Mesendoderm (in vitro differentiated cells): ENCODE data around the gene TRAF7.
"Not testable (repeated sequence)": the region's sequence is repeated elsewhere in the genome, so short reads cannot be mapped to it uniquely, and the experiment has no call there.

Experiments used
- DNase-seq: peaks from one replicate; pipeline ENCODE4 v3.0.0; 2013
- H2AK5ac ChIP-seq: 2 replicates; pipeline ENCODE4 v1.6.1; 2013; ENCODE audit warnings: low read length, inconsistent platforms
- H2BK120ac ChIP-seq: 2 replicates; pipeline ENCODE4 v1.6.1; 2013; ENCODE audit warnings: low read depth, mild to moderate bottlenecking, low read length, moderate library complexity, mixed read lengths
- H2BK15ac ChIP-seq: replicated peaks from 2 replicates; pipeline ENCODE4 v1.6.1; 2013; ENCODE audit warnings: low read depth, mild to moderate bottlenecking, moderate library complexity
- H2BK5ac ChIP-seq: 2 replicates; pipeline ENCODE4 v1.6.1; 2013; ENCODE audit warnings: low read length, inconsistent platforms
- H3K18ac ChIP-seq: 2 replicates; pipeline ENCODE4 v1.6.1; 2013; ENCODE audit warnings: mild to moderate bottlenecking, low read length, mixed read lengths
- H3K23ac ChIP-seq: one replicate; pipeline ENCODE4 v1.6.1; 2013; ENCODE audit warnings: low read length
- H3K27ac ChIP-seq: 2 replicates; pipeline ENCODE4 v1.5.1; 2013; ENCODE audit warnings: low read depth, mild to moderate bottlenecking, inconsistent platforms, low read length, moderate library complexity
- H3K27me3 ChIP-seq: 2 replicates; pipeline ENCODE4 v1.6.1; 2013; ENCODE audit warnings: low read length, control low read depth, mild to moderate bottlenecking, inconsistent platforms; ENCODE audit not compliant: insufficient read depth, poor library complexity
- H3K36me3 ChIP-seq: 2 replicates; pipeline ENCODE4 v1.6.1; 2013; ENCODE audit warnings: low read length, inconsistent platforms; ENCODE audit not compliant: control insufficient read depth, insufficient read depth
- H3K4ac ChIP-seq: one replicate; pipeline ENCODE4 v1.6.1; 2013; ENCODE audit warnings: low read depth, mild to moderate bottlenecking, low read length, moderate library complexity
- H3K4me1 ChIP-seq: 2 replicates; pipeline ENCODE4 v1.6.1; 2013; ENCODE audit warnings: low read depth, low read length, inconsistent platforms; ENCODE audit not compliant: control insufficient read depth
- H3K4me2 ChIP-seq: 2 replicates; pipeline ENCODE4 v1.6.1; 2013; ENCODE audit warnings: low read length
- H3K4me3 ChIP-seq: 2 replicates; pipeline ENCODE4 v1.5.1; 2013; ENCODE audit warnings: mild to moderate bottlenecking, low read length
- H3K56ac ChIP-seq: one replicate; pipeline ENCODE4 v1.6.1; 2013; ENCODE audit warnings: low read length
- H3K79me1 ChIP-seq: 2 replicates; pipeline ENCODE4 v1.6.1; 2013; ENCODE audit warnings: low read length, inconsistent platforms
- H3K79me2 ChIP-seq: 2 replicates; pipeline ENCODE4 v1.6.1; 2013; ENCODE audit warnings: mild to moderate bottlenecking, low read length; ENCODE audit not compliant: control insufficient read depth, insufficient read depth
- H3K9ac ChIP-seq: 2 replicates; pipeline ENCODE4 v1.6.1; 2013; ENCODE audit warnings: low read length, inconsistent platforms
- H4K5ac ChIP-seq: one replicate; pipeline ENCODE4 v1.6.1; 2013; ENCODE audit warnings: low read length
- H4K8ac ChIP-seq: one replicate; pipeline ENCODE4 v1.6.1; 2013; ENCODE audit warnings: low read depth, mild to moderate bottlenecking, control low read depth, low read length, moderate library complexity
- WGBS: extraction: QIAGEN DNeasy Blood & Tissue Kit; methylation state at CpG from one replicate; pipeline ENCODE4 v1.1.7; 2013; ENCODE audit warnings: low lambda C conversion rate, missing lambda C conversion rate; ENCODE audit not compliant: insufficient coverage; ENCODE audit errors: extremely low coverage; 5-methylcytosine and 5-hydroxymethylcytosine counted together

Gene TRAF7

GRCh38 chr16:2112539-2113106 is 43.0 kb upstream of the TRAF7 start:
- not testable (repeated sequence) for H3K4ac ChIP-seq, H3K4me3 ChIP-seq, H3K36me3 ChIP-seq, H2BK5ac ChIP-seq, H3K4me2 ChIP-seq, H3K27me3 ChIP-seq, H3K9ac ChIP-seq, H3K79me2 ChIP-seq, H2BK120ac ChIP-seq, H3K27ac ChIP-seq, H3K4me1 ChIP-seq, H3K18ac ChIP-seq, H2BK15ac ChIP-seq, H2AK5ac ChIP-seq, DNase-seq, H4K5ac ChIP-seq, H3K56ac ChIP-seq, H3K23ac ChIP-seq, H4K8ac ChIP-seq, H3K79me1 ChIP-seq
- no CpG with 5 or more reads among the region's 30 CpGs for WGBS

GRCh38 chr16:2114225-2114624 is 41.4 kb upstream of the TRAF7 start:
- not testable (repeated sequence) for H3K27ac ChIP-seq, H4K5ac ChIP-seq, H3K4ac ChIP-seq, H3K79me1 ChIP-seq, H2BK120ac ChIP-seq, H3K9ac ChIP-seq, H3K23ac ChIP-seq, H3K36me3 ChIP-seq, H2BK15ac ChIP-seq, H3K4me1 ChIP-seq, H2BK5ac ChIP-seq, H4K8ac ChIP-seq, H3K27me3 ChIP-seq, H3K56ac ChIP-seq, H3K4me2 ChIP-seq, DNase-seq, H3K79me2 ChIP-seq, H2AK5ac ChIP-seq, H3K4me3 ChIP-seq, H3K18ac ChIP-seq
- WGBS: no CpG with 5 or more reads among the region's 26 CpGs

- H3K4ac ChIP-seq, H3K23ac ChIP-seq, DNase-seq, H3K9ac ChIP-seq, H2BK15ac ChIP-seq, H3K4me2 ChIP-seq, H3K27ac ChIP-seq, H3K79me1 ChIP-seq, H2BK120ac ChIP-seq, H3K79me2 ChIP-seq, H3K56ac ChIP-seq, H3K18ac ChIP-seq, H4K8ac ChIP-seq, H3K36me3 ChIP-seq, H4K5ac ChIP-seq, H2BK5ac ChIP-seq, H3K4me3 ChIP-seq, H3K27me3 ChIP-seq, H2AK5ac ChIP-seq, H3K4me1 ChIP-seq: not testable (repeated sequence)
- WGBS: no CpG with 5 or more reads among the region's 34 CpGs
Observed at GRCh38 chr16:2114885-2115590, 40.5 kb upstream of the TRAF7 start.

- Histone ChIP-seq H3K4me3 (no peak overlapping the region), H4K5ac (no peak overlapping the region), H3K4me1 (no peaks in the 10 kb centered on the region), H3K56ac (no peak overlapping the region), H3K27ac (no peak overlapping the region), H3K79me2 (no peaks in the 10 kb centered on the region), H2BK15ac (no peak overlapping the region), H3K4ac (no peak overlapping the region), H3K18ac (no peak overlapping the region), H3K36me3 (no peaks in the 10 kb centered on the region), H4K8ac (no peak overlapping the region), H2AK5ac (no peak overlapping the region), H2BK5ac (no peak overlapping the region), H3K79me1 (no peaks in the 10 kb centered on the region), H3K27me3 (no peaks in the 10 kb centered on the region), H3K23ac (no peak overlapping the region), H2BK120ac (no peak overlapping the region), H3K9ac (no peak overlapping the region), H3K4me2 (no peak overlapping the region)
- no peak for DNase-seq
- WGBS: no CpG with 5 or more reads among the region's 13 CpGs
Observed at GRCh38 chr16:2115591-2115973, 40.0 kb upstream of the TRAF7 start.

GRCh38 chr16:2116428-2116827 is 39.2 kb upstream of the TRAF7 start:
- not testable (repeated sequence) for H3K27me3 ChIP-seq, H3K18ac ChIP-seq, H4K5ac ChIP-seq, H3K27ac ChIP-seq, H2AK5ac ChIP-seq, DNase-seq, H3K56ac ChIP-seq, H4K8ac ChIP-seq, H3K9ac ChIP-seq, H2BK120ac ChIP-seq, H3K4ac ChIP-seq, H3K79me2 ChIP-seq, H3K4me1 ChIP-seq, H3K4me2 ChIP-seq, H3K79me1 ChIP-seq, H3K4me3 ChIP-seq, H3K36me3 ChIP-seq, H2BK15ac ChIP-seq, H3K23ac ChIP-seq, H2BK5ac ChIP-seq
- WGBS: no CpG with 5 or more reads among the region's 24 CpGs

GRCh38 chr16:2117341-2117740 is 38.2 kb upstream of the TRAF7 start:
- not testable (repeated sequence) for H2BK120ac ChIP-seq, H3K4me3 ChIP-seq, H3K79me2 ChIP-seq, H3K27ac ChIP-seq, H2BK15ac ChIP-seq, H3K79me1 ChIP-seq, H2BK5ac ChIP-seq, H3K23ac ChIP-seq, H2AK5ac ChIP-seq, H3K27me3 ChIP-seq, H3K4me2 ChIP-seq, H3K36me3 ChIP-seq, H3K4ac ChIP-seq, H3K9ac ChIP-seq, H4K8ac ChIP-seq, H4K5ac ChIP-seq, H3K56ac ChIP-seq, H3K4me1 ChIP-seq, DNase-seq, H3K18ac ChIP-seq
- WGBS: no CpG with 5 or more reads among the region's 25 CpGs
